ENCODE data around the gene ATP5F1E. TPM values are rescaled to one million over a fixed set of nuclear protein-coding genes. Genes with fewer than 3 reads are reported as not detected.
A peak's percentile ranks its signal among the peaks of the same experiment; 100 is the strongest.

Gene ATP5F1E
- 19.6 and 60.1 TPM in 2 replicates for total RNA-seq (2011; cell fraction: chromatin; rRNA removed; ENCODE audit: low replicate concordance)
- 23.8 and 27.5 TPM in 2 replicates for total RNA-seq (2011; cell fraction: nucleolus; rRNA removed)
- total RNA-seq (2011; cell fraction: nucleoplasm; rRNA removed): 49.5 and 88.6 TPM in 2 replicates
- total RNA-seq (2014; rRNA removed) (49.4 and 64.1 TPM in 2 replicates), total RNA-seq (2014; rRNA removed; fragmentation: Illumina TruSeq; extraction: Trizol) (113 and 123 TPM in 2 replicates), total RNA-seq (2015; rRNA removed; fragmentation: Illumina TruSeq; extraction: Trizol) (98.7 and 109 TPM in 2 replicates), total RNA-seq (2021) (125 and 146 TPM in 2 replicates), polyA plus RNA-seq (2011; rRNA removed) (140 and 167 TPM in 2 replicates), polyA plus RNA-seq (2014; fragmentation: Illumina TruSeq; extraction: Trizol) (60.3 and 67.7 TPM in 2 replicates), polyA plus RNA-seq (2014; fragmentation: Nextera tagmentation; extraction: Ambion mirVana) (100 to 1,000 TPM; 161 to 162 TPM), polyA plus RNA-seq (2014; rRNA removed) (109 and 117 TPM in 2 replicates), polyA minus RNA-seq (2011; rRNA and poly(A)+ RNA removed) (36.3 and 47.6 TPM in 2 replicates), Bru-seq, nascent RNA (percentile 98 among the genes with signal in this experiment), BruChase-seq, experiment 1, labeled RNA remaining after a 2-hour chase (percentile 94 among the genes with signal in this experiment), BruChase-seq, experiment 2, labeled RNA remaining after a 6-hour chase (percentile 89 among the genes with signal in this experiment)
- polyA plus RNA-seq (2011; cell fraction: cytosol; rRNA removed): 16.9 and 37.2 TPM in 2 replicates
- polyA plus RNA-seq (2011; cell fraction: nucleus; rRNA removed): 32.8 and 51.1 TPM in 2 replicates
- polyA plus RNA-seq (2012): 66.6 and 187 TPM in 2 replicates
- polyA minus RNA-seq (2011; cell fraction: cytosol; rRNA and poly(A)+ RNA removed): 19.7 and 24.7 TPM in 2 replicates
- polyA minus RNA-seq (2011; cell fraction: nucleus; rRNA and poly(A)+ RNA removed): 53.0 and 99.3 TPM in 2 replicates
- long read RNA-seq, experiment 1, transcript ATP5F1E-201 (3 exons, 3,665 nt): major isoform, 928 of 970 reads
- long read RNA-seq, experiment 1, partial matches to known transcripts: 18 of 970 reads
- long read RNA-seq, experiment 1, other reads (novel, unspliced or antisense): 21 of 970 reads
- long read RNA-seq, experiment 2, transcript ATP5F1E-201 (3 exons, 3,665 nt): major isoform, 530 of 541 reads
- long read RNA-seq, experiment 2, partial matches to known transcripts: 1 of 541 reads
- long read RNA-seq, experiment 2, other reads (novel, unspliced or antisense): 8 of 541 reads
- long read RNA-seq, experiment 3, transcript ATP5F1E-201 (3 exons, 3,665 nt): major isoform, 836 of 845 reads
- long read RNA-seq, experiment 3, partial matches to known transcripts: 0 of 845 reads
- long read RNA-seq, experiment 3, other reads (novel, unspliced or antisense): 7 of 845 reads

- peak within 1 kb of the TSS; percentile 96 for H3K27ac ChIP-seq (ENCODE audit: extremely low read depth, low read depth, low read length)
- in situ Hi-C loops (cut with MboI) (no loop called here), intact Hi-C loops (cut with micrococcal nuclease) (loop anchor here (5.0 kb wide), 2 partner anchors 50 to 140 kb away; partner anchors contain the start of gene NELFCD)
- peak within 1 kb of the TSS; percentile 73 for H2AFZ ChIP-seq (ENCODE audit: low read depth, low read length)
- peak within 1 kb of the TSS; percentile 84 for H3K4me3 ChIP-seq
- peaks cover 13 to 18% of the 10 kb centered on the region in 2 experiments; a peak in 4 of 5 replicates for H3K4me1 ChIP-seq (replicated peaks in 1 of 2; ENCODE audit: control insufficient read depth in 2 of 2, insufficient read depth in 2 of 2, low read length in 2 of 2)
- ChIA-PET POLR2A (interaction anchor here (0.6 to 4.5 kb wide), 21 partner anchors 9 to 370 kb away, joined by 3 to 31 read pairs (median 3); partner anchors contain the start of genes PRELID3B and TUBB1), CTCF (ENCODE audit: low intra/inter-chr PET ratio) (no interaction called here)
- peaks cover 70% of the 10 kb centered on the region for H3K79me2 ChIP-seq (ENCODE audit: control insufficient read depth, insufficient read depth, low read length)
- peaks cover 88% of the 10 kb centered on the region for H3K36me3 ChIP-seq (ENCODE audit: control insufficient read depth, insufficient read depth, low read length)
- ATAC-seq: peak; percentile 97
- DNase-seq (ENCODE audit: extremely low read depth in 1 of 4, low spot score in 3 of 4): peak; percentile 95 to 97 (median 97)
- H3K4me2 ChIP-seq (ENCODE audit: insufficient read depth, low read length): peak within 1 kb of the TSS; percentile 94
- H4K20me1 ChIP-seq (replicated peaks; ENCODE audit: control insufficient read depth, insufficient read depth, low read length): no peaks in the 10 kb centered on the region
- no TSS peak for BruUV-seq (replicated peaks)
- H3K9me3 ChIP-seq (replicated peaks; ENCODE audit: control insufficient read depth, insufficient read depth, low read depth, low read length): no peaks in the 10 kb centered on the region
- whole genome bisulfite sequencing (ENCODE audit: insufficient coverage, low coverage, missing lambda C conversion rate): under 1% methylated on average over 63 of the region's 86 CpGs
- no peaks in the 10 kb centered on the region for H3K27me3 ChIP-seq (ENCODE audit: control insufficient read depth in 2 of 2, insufficient read depth in 2 of 2, low read length in 2 of 2)
- FAIRE-seq: peak; percentile 83
- peak within 1 kb of the TSS; percentile 93 to 97 for H3K9ac ChIP-seq (ENCODE audit: insufficient read depth in 1 of 2, low read depth in 2 of 2, low read length in 2 of 2)
- no peaks in the 10 kb centered on the region for H3K9me1 ChIP-seq (ENCODE audit: control insufficient read depth, insufficient read depth, low read length)
- TF ChIP-seq MEIS2 (IDR thresholded peaks at IDR 0.05; ENCODE audit: partially characterized antibody): peak; percentile 87
- no peak for TF ChIP-seq SMARCA4 (IDR thresholded peaks at IDR 0.05)
- TF ChIP-seq USF1 (CRISPR knock-in tag; IDR thresholded peaks at IDR 0.05): peak; percentile 25; the same call in 1 of the 2 replicates
- TF ChIP-seq PTRF (tag; IDR thresholded peaks at IDR 0.05): peak; percentile 55; the same call in 1 of the 2 replicates
- TF ChIP-seq FIP1L1 (IDR thresholded peaks at IDR 0.05; ENCODE audit: low read depth, low read length, poor library complexity, severe bottlenecking): peak; percentile 63
- peak; percentile 89 for TF ChIP-seq U2AF1 (optimal IDR thresholded peaks at IDR 0.05; ENCODE audit: low read depth, low read length)
- TF ChIP-seq HDAC3 (IDR thresholded peaks at IDR 0.05; ENCODE audit: borderline replicate concordance, partially characterized antibody): no peak
- TF ChIP-seq POLR2B (IDR thresholded peaks at IDR 0.05; ENCODE audit: low read depth, partially characterized antibody): peak; percentile 90
- peak; percentile 96 for TF ChIP-seq ZNF644 (tag; IDR thresholded peaks at IDR 0.05; ENCODE audit: low read depth)
- peak; percentile 76 for TF ChIP-seq MXD1 (CRISPR knock-in tag; IDR thresholded peaks at IDR 0.05; ENCODE audit: borderline replicate concordance, poor library complexity, severe bottlenecking)
- peak; percentile 98 for TF ChIP-seq POLR2G (IDR thresholded peaks at IDR 0.05; ENCODE audit: low read depth, low read length)
- TF ChIP-seq GABPB2 (CRISPR knock-in tag; conservative IDR thresholded peaks at IDR 0.05): 0 out of 2 replicates have a peak, but pooled peaks have one; percentile 13
- TF ChIP-seq ZNF583 (CRISPR knock-in tag; IDR thresholded peaks at IDR 0.05): peak; percentile 98
- peak; percentile 60 for TF ChIP-seq POLR2H (tag; IDR thresholded peaks at IDR 0.05; ENCODE audit: low read depth)
- TF ChIP-seq CHCHD3 (CRISPR knock-in tag; IDR thresholded peaks at IDR 0.05): no peak
Observed at GRCh38 chr20:59032023-59032712, at the start of gene ATP5F1E. Gene ATP5F1E, minus strand, starts transcription at chr20:59032335. Its CDS starts 84 bp downstream, at chr20:59032251.
